ENCODE results near the gene RGS4.
"Not testable (repeated sequence)": the region's sequence is repeated elsewhere in the genome, so short reads cannot be mapped to it uniquely, and the experiment has no call there.

Gene RGS4

GRCh38 chr1:163069655-163070277 lies 605 bp downstream of the RGS4 start:
- DNase-seq = no peak

GRCh38 chr1:163071405-163072255 lies 2.5 kb downstream of the RGS4 start:
- DNase-seq = no peak

- DNase-seq = no peak
Measured at GRCh38 chr1:163072658-163073057, 3.5 kb downstream of the RGS4 start.

- no peak for DNase-seq
Measured at GRCh38 chr1:163074004-163074403, 4.8 kb downstream of the RGS4 start.

- DNase-seq = no peak
Measured at GRCh38 chr1:163074716-163075284, 5.6 kb downstream of the RGS4 start.

GRCh38 chr1:163076044-163076443 lies 6.9 kb downstream of the RGS4 start:
- DNase-seq = no peak

- no peak for DNase-seq
Measured at GRCh38 chr1:163076446-163076845, 7.3 kb downstream of the RGS4 start.

- no peak for DNase-seq
Measured at GRCh38 chr1:163076981-163077761, 8.0 kb downstream of the RGS4 start.

GRCh38 chr1:163082971-163083370 lies 13.8 kb downstream of the RGS4 start:
- no peak for DNase-seq

- DNase-seq = no peak
Measured at GRCh38 chr1:163083690-163084089, 14.5 kb downstream of the RGS4 start.

- DNase-seq = no peak
Measured at GRCh38 chr1:163084330-163084729, 15.2 kb downstream of the RGS4 start.

GRCh38 chr1:163085041-163085903 lies 16.1 kb downstream of the RGS4 start:
- no peak for DNase-seq

- no peak for DNase-seq
Measured at GRCh38 chr1:163085904-163086268, 16.7 kb downstream of the RGS4 start.

- not testable (repeated sequence) for DNase-seq
Measured at GRCh38 chr1:163089117-163089516, 20.0 kb downstream of the RGS4 start.

- DNase-seq = no peak
Measured at GRCh38 chr1:163090321-163090945, 21.3 kb downstream of the RGS4 start.

- no peak for DNase-seq
Measured at GRCh38 chr1:163093169-163093568, 24.0 kb downstream of the RGS4 start.

GRCh38 chr1:163093579-163093978 lies 24.4 kb downstream of the RGS4 start:
- DNase-seq = no peak

- no peak for DNase-seq
Measured at GRCh38 chr1:163094182-163094581, 25.0 kb downstream of the RGS4 start.

- no peak for DNase-seq
Measured at GRCh38 chr1:163094589-163094988, 25.4 kb downstream of the RGS4 start.

GRCh38 chr1:163095213-163095612 lies 26.1 kb downstream of the RGS4 start:
- no peak for DNase-seq

- DNase-seq = no peak
Measured at GRCh38 chr1:163102590-163102989, 33.4 kb downstream of the RGS4 start.

Data from DMS79 (cell line).